ENCODE measurements around the gene C10orf67.

- no peak for TF ChIP-seq CTCF (IDR thresholded peaks at IDR 0.05; ENCODE audit: low read depth, low read length)
- no peak for TF ChIP-seq MAX (IDR thresholded peaks at IDR 0.05; ENCODE audit: low read depth, low read length)
Measured at GRCh38 chr10:23200997-23201652, 143.5 kb downstream of the C10orf67 start.

Measured in NB4 (cell line).